ENCODE results near the gene DHX8. TPM values are rescaled to one million over a fixed set of nuclear protein-coding genes. Genes with fewer than 3 reads are reported as not detected.

Gene DHX8
- polyA plus RNA-seq, 4 donors, result 21.6 to 33.8 (median 27.4) TPM

DNA sequence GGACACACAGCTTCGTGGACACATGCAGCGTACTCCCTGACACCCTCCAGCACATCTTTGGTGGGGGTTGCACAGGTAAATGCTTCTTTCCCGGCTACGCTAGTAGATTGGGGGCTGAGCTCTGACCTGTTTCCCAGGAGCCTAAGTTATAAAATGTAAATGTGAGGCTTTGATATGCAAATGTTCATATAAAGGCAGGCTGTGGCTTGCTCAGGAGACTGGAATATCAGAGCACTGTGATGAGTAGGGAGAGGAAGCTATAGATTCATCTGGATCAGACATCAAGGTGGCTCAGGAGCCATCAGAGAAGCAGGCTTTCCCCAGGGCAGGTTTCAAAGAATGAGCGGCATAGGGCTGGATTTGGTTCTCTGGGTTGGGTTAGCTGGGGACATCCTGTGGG is 65.7 kb downstream of the DHX8 start:
- no peak overlapping the region for H3K4me3 ChIP-seq (ENCODE audit: low read depth in 1 of 3, low read length in 3 of 3)
- H3K27ac ChIP-seq (ENCODE audit: low read depth in 1 of 3, low read length in 2 of 3), result no peak overlapping the region
- no peaks in the 10 kb centered on the region for H3K36me3 ChIP-seq (ENCODE audit: control insufficient read depth in 3 of 3, insufficient read depth in 2 of 3, low read depth in 1 of 3, low read length in 3 of 3)
- FAIRE-seq (no peak), DNase-seq (no peak)
- H3K27me3 ChIP-seq (ENCODE audit: control insufficient read depth in 3 of 3, insufficient read depth in 3 of 3, low read length in 3 of 3), result peaks cover 0 to 14% (median 8%) of the 10 kb centered on the region in 3 donors
- WGBS, 3 donors, result 82 to 84% (median 82%) methylated on average over 5 of the region's 5 CpGs
- no peaks in the 10 kb centered on the region for H3K9me3 ChIP-seq (ENCODE audit: control insufficient read depth in 2 of 2, insufficient read depth in 1 of 2, low read depth in 1 of 2, low read length in 1 of 2)
- peaks cover 4 to 38% (median 7%) of the 10 kb centered on the region in 3 donors for H3K4me1 ChIP-seq (ENCODE audit: control insufficient read depth in 3 of 3, insufficient read depth in 2 of 3, low read depth in 1 of 3, low read length in 2 of 3)

DNA sequence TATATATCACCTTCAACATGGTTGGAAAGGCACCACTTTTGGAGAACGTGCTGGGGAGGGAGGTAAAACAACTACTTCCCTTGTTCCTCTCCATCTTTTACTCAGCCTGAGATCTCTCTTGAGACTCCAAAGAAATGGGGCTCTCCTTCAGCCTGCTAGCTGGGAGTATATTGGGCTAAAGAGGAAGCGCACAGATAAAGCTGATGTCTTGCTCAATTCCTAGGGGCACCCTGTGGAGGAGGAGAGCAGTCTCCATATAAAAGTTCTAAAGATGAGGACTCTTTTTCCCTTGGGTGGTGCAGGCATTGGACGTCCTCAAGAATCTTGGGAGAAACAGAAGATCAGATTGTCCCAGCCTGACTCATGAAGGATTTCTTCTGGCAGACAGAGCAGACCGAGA is 67.0 kb downstream of the DHX8 start:
- FAIRE-seq, result no peak
- no peak for DNase-seq
- H3K9me3 ChIP-seq (ENCODE audit: control insufficient read depth in 2 of 2, insufficient read depth in 1 of 2, low read depth in 1 of 2, low read length in 1 of 2), result no peaks in the 10 kb centered on the region
- 89 to 95% (median 95%) methylated on average over 4 of the region's 4 CpGs for WGBS, 3 donors
- no peak overlapping the region for H3K4me3 ChIP-seq (ENCODE audit: low read depth in 1 of 3, low read length in 3 of 3)
- peaks cover 0 to 8% (median 7%) of the 10 kb centered on the region in 3 donors for H3K27me3 ChIP-seq (ENCODE audit: control insufficient read depth in 3 of 3, insufficient read depth in 3 of 3, low read length in 3 of 3)
- peaks cover 0 to 2% (median 0%) of the 10 kb centered on the region in 3 donors for H3K36me3 ChIP-seq (ENCODE audit: control insufficient read depth in 3 of 3, insufficient read depth in 2 of 3, low read depth in 1 of 3, low read length in 3 of 3)
- no peak overlapping the region for H3K27ac ChIP-seq (ENCODE audit: low read depth in 1 of 3, low read length in 2 of 3)
- peaks cover 2 to 45% (median 2%) of the 10 kb centered on the region in 3 donors for H3K4me1 ChIP-seq (ENCODE audit: control insufficient read depth in 3 of 3, insufficient read depth in 2 of 3, low read depth in 1 of 3, low read length in 2 of 3)

DNA sequence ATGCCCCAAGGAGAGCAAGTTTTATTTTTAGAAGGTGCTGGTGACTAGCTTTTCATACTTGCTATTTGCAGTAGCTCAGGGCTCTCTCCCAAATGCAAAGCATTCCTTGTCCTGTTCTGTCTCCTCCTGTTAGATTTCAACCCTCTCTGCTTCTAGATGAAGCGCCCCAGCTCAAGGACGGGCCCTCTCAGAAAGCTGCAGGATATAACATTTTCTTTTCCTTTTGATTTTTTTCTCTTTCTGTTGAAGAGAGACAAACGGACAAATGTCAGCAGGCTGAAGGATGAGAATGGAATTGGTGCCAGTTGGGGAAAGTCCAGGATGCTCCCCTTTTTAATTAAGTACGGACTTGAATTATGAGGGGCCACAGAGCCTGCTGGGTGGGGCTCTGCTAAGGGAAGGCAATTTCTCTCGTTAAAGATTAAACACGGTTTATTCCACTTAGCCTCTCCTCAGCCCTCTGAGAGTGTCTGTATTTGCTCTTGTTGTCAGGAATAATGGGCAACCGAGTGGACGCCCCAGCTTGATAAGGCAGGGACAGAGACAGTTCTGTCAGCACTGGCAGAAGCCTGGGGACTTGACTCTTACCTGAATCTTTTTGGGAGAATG is 68.6 kb downstream of the DHX8 start:
- H3K36me3 ChIP-seq (ENCODE audit: control insufficient read depth in 3 of 3, insufficient read depth in 2 of 3, low read depth in 1 of 3, low read length in 3 of 3), result peaks cover 0 to 2% (median 0%) of the 10 kb centered on the region in 3 donors
- no peaks in the 10 kb centered on the region for H3K9me3 ChIP-seq (ENCODE audit: control insufficient read depth in 2 of 2, insufficient read depth in 1 of 2, low read depth in 1 of 2, low read length in 1 of 2)
- peaks cover 2 to 47% (median 2%) of the 10 kb centered on the region in 3 donors for H3K4me1 ChIP-seq (ENCODE audit: control insufficient read depth in 3 of 3, insufficient read depth in 2 of 3, low read depth in 1 of 3, low read length in 2 of 3)
- peaks cover 0 to 8% (median 3%) of the 10 kb centered on the region in 3 donors for H3K27me3 ChIP-seq (ENCODE audit: control insufficient read depth in 3 of 3, insufficient read depth in 3 of 3, low read length in 3 of 3)
- peak overlapping the region in 1 of 3 donors; percentile 73 for H3K27ac ChIP-seq (ENCODE audit: low read depth in 1 of 3, low read length in 2 of 3)
- peak overlapping the region in 1 of 3 donors; percentile 1 for H3K4me3 ChIP-seq (ENCODE audit: low read depth in 1 of 3, low read length in 3 of 3)
- peak; percentile 56 to 84 for DNase-seq
- FAIRE-seq, result no peak
- 11 to 37% (median 25%) methylated on average over 8 of the region's 8 CpGs for WGBS, 3 donors

DNA sequence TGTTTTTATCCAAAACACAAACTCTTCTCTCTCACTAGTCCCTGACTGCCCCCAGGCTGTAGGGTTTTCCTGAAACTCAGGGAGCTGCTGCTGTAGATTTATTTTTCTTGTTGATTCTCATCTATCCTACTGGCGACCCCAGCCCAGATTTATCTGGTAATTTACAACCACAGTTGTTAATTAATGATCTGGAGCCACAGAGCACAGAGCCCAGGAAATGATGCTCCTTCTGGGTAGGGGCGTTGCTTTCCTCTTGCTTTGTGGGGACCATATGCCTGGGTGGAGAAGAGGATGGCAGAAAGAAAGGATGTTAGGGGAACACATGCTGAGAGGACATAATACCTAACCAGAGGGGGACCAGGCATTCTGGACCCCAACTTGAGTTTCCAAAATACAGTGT is 69.8 kb downstream of the DHX8 start:
- peak overlapping the region in 1 of 3 donors; percentile 73 for H3K27ac ChIP-seq (ENCODE audit: low read depth in 1 of 3, low read length in 2 of 3)
- 7 to 17% (median 17%) methylated on average over 2 of the region's 2 CpGs for WGBS, 3 donors

DNA sequence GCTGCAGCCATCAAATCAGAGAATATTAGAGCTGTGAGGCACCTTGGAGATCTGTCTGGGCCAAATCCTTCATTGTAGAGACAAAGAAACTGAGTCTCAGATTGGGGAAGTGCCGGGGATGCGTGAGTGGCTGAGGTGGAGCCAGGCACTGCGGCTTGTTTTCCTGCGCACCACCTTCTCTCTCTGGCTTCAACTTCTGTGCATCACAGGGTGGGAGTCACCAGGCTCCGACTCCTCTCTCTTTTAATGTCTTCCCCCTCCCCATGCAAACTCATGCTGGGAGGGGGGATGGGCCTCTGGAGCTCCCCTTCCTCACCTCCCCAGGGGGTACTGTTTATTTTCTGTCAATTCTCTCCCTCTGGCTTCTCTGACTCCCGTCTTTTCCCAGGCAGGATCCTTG is 71.1 kb downstream of the DHX8 start:
- Histone ChIP-seq H3K4me3 (ENCODE audit: low read depth in 1 of 3, low read length in 3 of 3) (no peak overlapping the region), H3K4me1 (ENCODE audit: control insufficient read depth in 3 of 3, insufficient read depth in 2 of 3, low read depth in 1 of 3, low read length in 2 of 3) (peaks cover 2 to 54% (median 2%) of the 10 kb centered on the region in 3 donors), H3K27me3 (ENCODE audit: control insufficient read depth in 3 of 3, insufficient read depth in 3 of 3, low read length in 3 of 3) (peaks cover 0 to 5% (median 0%) of the 10 kb centered on the region in 3 donors), H3K9me3 (ENCODE audit: control insufficient read depth in 2 of 2, insufficient read depth in 1 of 2, low read depth in 1 of 2, low read length in 1 of 2) (no peaks in the 10 kb centered on the region), H3K36me3 (ENCODE audit: control insufficient read depth in 3 of 3, insufficient read depth in 2 of 3, low read depth in 1 of 3, low read length in 3 of 3) (peaks cover 0 to 2% (median 0%) of the 10 kb centered on the region in 3 donors), H3K27ac (ENCODE audit: low read depth in 1 of 3, low read length in 2 of 3) (peak overlapping the region in 1 of 3 donors; percentile 82)
- DNase-seq, result no peak
- 48 to 56% (median 53%) methylated on average over 6 of the region's 6 CpGs for WGBS, 3 donors
- no peak for FAIRE-seq

More for the DNA sequence above, 69.8 kb downstream of the DHX8 start:
- DNase-seq (no peak), FAIRE-seq (no peak)
- Histone ChIP-seq H3K27me3 (ENCODE audit: control insufficient read depth in 3 of 3, insufficient read depth in 3 of 3, low read length in 3 of 3) (peaks cover 0 to 5% (median 0%) of the 10 kb centered on the region in 3 donors), H3K9me3 (ENCODE audit: control insufficient read depth in 2 of 2, insufficient read depth in 1 of 2, low read depth in 1 of 2, low read length in 1 of 2) (no peaks in the 10 kb centered on the region), H3K4me1 (ENCODE audit: control insufficient read depth in 3 of 3, insufficient read depth in 2 of 3, low read depth in 1 of 3, low read length in 2 of 3) (peaks cover 2 to 50% (median 2%) of the 10 kb centered on the region in 3 donors), H3K4me3 (ENCODE audit: low read depth in 1 of 3, low read length in 3 of 3) (no peak overlapping the region), H3K36me3 (ENCODE audit: control insufficient read depth in 3 of 3, insufficient read depth in 2 of 3, low read depth in 1 of 3, low read length in 3 of 3) (peaks cover 0 to 2% (median 0%) of the 10 kb centered on the region in 3 donors)

DNA sequence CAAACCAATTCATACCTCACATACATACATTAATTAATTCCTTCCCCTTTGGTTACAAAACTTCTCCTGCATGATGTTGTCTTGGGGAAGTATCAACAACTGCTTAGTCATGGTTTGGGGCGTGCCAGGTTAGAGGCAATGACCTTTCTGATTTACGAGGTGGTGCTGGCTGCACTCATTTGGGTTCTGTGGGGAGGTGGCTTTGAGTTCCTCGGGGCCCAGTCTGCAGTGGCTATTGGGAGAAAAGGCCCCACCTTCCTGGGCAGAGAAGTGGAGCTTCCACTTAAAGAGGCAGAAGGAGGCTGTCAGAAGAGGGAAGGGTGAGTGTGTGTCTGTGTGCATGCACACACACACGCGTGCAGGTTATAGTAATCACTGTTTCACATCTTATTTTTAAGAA is 72.5 kb downstream of the DHX8 start:
- Histone ChIP-seq H3K4me1 (ENCODE audit: control insufficient read depth in 3 of 3, insufficient read depth in 2 of 3, low read depth in 1 of 3, low read length in 2 of 3) (peaks cover 2 to 50% (median 2%) of the 10 kb centered on the region in 3 donors), H3K4me3 (ENCODE audit: low read depth in 1 of 3, low read length in 3 of 3) (no peak overlapping the region), H3K27ac (ENCODE audit: low read depth in 1 of 3, low read length in 2 of 3) (peak overlapping the region in 2 of 3 donors; percentile 7 to 9), H3K36me3 (ENCODE audit: control insufficient read depth in 3 of 3, insufficient read depth in 2 of 3, low read depth in 1 of 3, low read length in 3 of 3) (peaks cover 0 to 2% (median 0%) of the 10 kb centered on the region in 3 donors), H3K9me3 (ENCODE audit: control insufficient read depth in 2 of 2, insufficient read depth in 1 of 2, low read depth in 1 of 2, low read length in 1 of 2) (no peaks in the 10 kb centered on the region), H3K27me3 (ENCODE audit: control insufficient read depth in 3 of 3, insufficient read depth in 3 of 3, low read length in 3 of 3) (peaks cover 0 to 5% (median 0%) of the 10 kb centered on the region in 3 donors)
- DNase-seq (peak; percentile 80 to 83), FAIRE-seq (no peak)
- 22 to 31% (median 23%) methylated on average over 5 of the region's 5 CpGs for WGBS, 3 donors

DNA sequence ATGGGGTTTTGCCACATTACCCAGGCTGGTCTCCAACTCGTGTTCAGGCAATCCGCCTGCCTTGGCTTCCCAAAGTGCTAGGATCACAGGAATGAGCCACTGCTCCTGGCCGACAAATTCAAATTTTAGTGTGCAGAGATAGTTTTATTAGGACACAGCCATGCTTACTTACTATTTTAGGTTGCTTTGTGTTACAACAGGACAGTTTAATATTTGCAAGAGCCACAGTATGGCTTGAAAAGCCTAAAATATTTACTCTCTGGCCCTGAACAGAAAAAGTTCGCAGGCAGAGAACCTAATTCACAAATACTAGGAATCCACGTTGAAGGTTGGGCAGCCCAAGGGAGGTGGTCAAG is 75.0 kb downstream of the DHX8 start:
- Histone ChIP-seq H3K4me3 (ENCODE audit: low read depth in 1 of 3, low read length in 3 of 3) (no peak overlapping the region), H3K9me3 (ENCODE audit: control insufficient read depth in 2 of 2, insufficient read depth in 1 of 2, low read depth in 1 of 2, low read length in 1 of 2) (no peaks in the 10 kb centered on the region), H3K36me3 (ENCODE audit: control insufficient read depth in 3 of 3, insufficient read depth in 2 of 3, low read depth in 1 of 3, low read length in 3 of 3) (peaks cover 0 to 2% (median 0%) of the 10 kb centered on the region in 3 donors), H3K27ac (ENCODE audit: low read depth in 1 of 3, low read length in 2 of 3) (no peak overlapping the region), H3K4me1 (ENCODE audit: control insufficient read depth in 3 of 3, insufficient read depth in 2 of 3, low read depth in 1 of 3, low read length in 2 of 3) (peaks cover 0 to 48% (median 4%) of the 10 kb centered on the region in 3 donors), H3K27me3 (ENCODE audit: control insufficient read depth in 3 of 3, insufficient read depth in 3 of 3, low read length in 3 of 3) (peaks cover 0 to 4% (median 0%) of the 10 kb centered on the region in 3 donors)
- DNase-seq, result no peak
- FAIRE-seq, result no peak
- 83 to 85% (median 84%) methylated on average over 5 of the region's 5 CpGs for WGBS, 3 donors

DNA sequence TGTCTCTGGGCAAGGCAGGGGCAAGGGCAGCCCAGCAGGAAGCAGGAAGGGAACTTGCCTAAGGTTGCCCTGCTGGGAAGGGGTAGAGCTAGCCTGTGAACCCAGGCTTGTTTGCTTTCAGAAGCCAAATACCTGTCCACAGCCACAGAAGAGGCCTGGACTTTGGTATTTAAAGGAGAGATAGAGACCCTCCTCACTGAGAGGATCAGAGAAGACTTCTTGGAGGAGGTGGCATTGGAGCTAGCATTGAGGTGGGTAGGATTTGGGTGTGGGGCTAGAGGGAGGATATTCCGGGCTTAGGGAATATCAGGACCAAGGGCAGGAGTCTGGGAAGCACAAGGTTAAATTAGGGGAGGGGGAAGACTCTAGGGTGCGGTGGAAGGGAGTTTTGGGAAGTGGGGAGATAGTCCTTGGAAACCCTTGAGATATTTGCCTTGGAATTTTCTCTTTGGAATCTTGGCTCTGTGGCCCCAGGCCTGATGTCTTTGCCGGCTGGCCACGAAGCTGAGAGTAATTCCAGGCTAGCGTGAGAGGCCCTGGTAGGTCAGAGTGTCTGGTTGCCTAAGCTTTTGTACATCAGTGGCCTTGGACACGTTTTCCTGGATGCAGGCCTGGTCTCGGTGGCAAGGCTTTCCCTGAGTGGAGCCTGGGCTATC is 75.5 kb downstream of the DHX8 start:
- DNase-seq, result no peak

More for the DNA sequence above, 75.5 kb downstream of the DHX8 start:
- 79 to 80% (median 79%) methylated on average over 7 of the region's 7 CpGs for WGBS, 3 donors
- Histone ChIP-seq H3K36me3 (ENCODE audit: control insufficient read depth in 3 of 3, insufficient read depth in 2 of 3, low read depth in 1 of 3, low read length in 3 of 3) (peaks cover 0 to 2% (median 0%) of the 10 kb centered on the region in 3 donors), H3K4me3 (ENCODE audit: low read depth in 1 of 3, low read length in 3 of 3) (no peak overlapping the region), H3K9me3 (ENCODE audit: control insufficient read depth in 2 of 2, insufficient read depth in 1 of 2, low read depth in 1 of 2, low read length in 1 of 2) (no peaks in the 10 kb centered on the region), H3K27me3 (ENCODE audit: control insufficient read depth in 3 of 3, insufficient read depth in 3 of 3, low read length in 3 of 3) (peaks cover 0 to 4% (median 0%) of the 10 kb centered on the region in 3 donors), H3K27ac (ENCODE audit: low read depth in 1 of 3, low read length in 2 of 3) (no peak overlapping the region), H3K4me1 (ENCODE audit: control insufficient read depth in 3 of 3, insufficient read depth in 2 of 3, low read depth in 1 of 3, low read length in 2 of 3) (peaks cover 0 to 47% (median 4%) of the 10 kb centered on the region in 3 donors)
- FAIRE-seq, result no peak

Data from small intestine (tissue), 7 donors.